OCI-M2 (cell line): ENCODE data around the gene ANKRD6.

Experiments
- DNase-seq: peaks from one replicate; lab custom pipeline; 2025; ENCODE audit not compliant: unreplicated experiment; lab: John Stamatoyannopoulos, UW

Gene ANKRD6

DNA sequence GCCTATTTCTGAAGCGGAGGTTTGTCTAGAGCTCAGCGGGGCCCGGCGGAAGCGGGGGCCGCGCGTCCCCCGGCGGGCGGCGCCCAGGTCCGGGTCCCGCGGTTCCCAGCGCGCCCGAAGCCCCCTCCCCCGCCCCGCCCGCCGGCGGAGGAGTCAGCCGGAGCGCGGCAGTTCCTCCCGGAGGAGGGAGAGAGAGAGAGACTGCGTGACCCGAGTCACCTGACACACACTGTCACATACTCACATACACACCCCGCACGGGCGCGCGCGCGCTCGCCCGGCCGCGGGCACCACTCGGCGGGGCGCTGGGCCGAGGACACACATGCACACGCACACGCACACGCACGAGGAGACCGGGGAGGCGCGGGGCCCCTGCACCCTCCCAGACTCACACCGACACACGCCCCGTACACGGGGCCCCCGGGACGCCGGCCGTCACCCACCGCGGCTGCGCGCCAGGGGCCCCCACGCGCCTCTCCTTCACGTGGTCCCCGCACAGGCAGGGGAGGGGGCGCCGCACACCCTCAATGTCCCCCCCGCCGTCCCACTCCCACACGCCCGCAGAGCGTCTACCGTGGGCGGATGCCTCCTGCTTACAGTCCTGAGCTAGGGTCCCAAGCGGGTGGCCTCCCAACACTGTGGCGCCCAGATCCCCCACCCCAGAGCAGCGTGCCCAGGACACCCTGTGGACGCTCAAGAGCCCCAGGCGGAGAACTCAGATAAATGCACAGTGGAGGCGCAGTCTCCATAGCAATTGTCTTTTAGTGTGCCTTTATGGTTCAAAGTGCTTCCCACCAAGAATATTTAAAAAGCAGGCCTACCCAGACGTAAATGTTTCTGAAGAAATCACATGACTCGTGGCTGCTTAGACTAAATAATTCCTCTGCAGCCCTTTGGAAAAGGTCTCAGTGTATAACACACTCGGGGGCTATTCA, 20.6 kb upstream of the ANKRD6 start, which contains the start of gene RRAGD:
RRAGD (minus strand) TSS at position 203 of the 935 bp plus-strand sequence. CDS start 280 bp downstream, outside the sequence.
- no peak for DNase-seq

DNA sequence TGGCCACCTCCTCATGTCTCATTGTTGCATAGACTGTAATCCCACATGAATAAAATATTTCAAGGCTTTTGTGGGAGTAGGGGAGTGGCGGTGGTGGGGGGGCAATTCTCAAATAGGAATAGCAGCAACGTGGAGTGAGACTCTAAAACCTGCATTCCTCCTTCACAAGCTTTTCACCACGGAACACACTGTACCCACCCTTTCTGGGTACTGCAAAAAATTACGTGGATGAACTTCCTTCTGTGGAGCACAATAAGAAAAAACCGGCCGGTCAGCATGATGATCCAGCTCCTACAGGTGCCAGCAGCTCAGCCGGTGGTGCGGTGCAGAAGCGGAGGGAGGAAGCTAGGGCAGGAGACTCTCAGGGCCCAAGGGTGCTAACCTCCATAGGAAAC, 19.9 kb upstream of the ANKRD6 start:
- DNase-seq: no peak

GRCh38 chr6:89414215-89414614, 18.7 kb upstream of the ANKRD6 start:
- no peak for DNase-seq

DNA sequence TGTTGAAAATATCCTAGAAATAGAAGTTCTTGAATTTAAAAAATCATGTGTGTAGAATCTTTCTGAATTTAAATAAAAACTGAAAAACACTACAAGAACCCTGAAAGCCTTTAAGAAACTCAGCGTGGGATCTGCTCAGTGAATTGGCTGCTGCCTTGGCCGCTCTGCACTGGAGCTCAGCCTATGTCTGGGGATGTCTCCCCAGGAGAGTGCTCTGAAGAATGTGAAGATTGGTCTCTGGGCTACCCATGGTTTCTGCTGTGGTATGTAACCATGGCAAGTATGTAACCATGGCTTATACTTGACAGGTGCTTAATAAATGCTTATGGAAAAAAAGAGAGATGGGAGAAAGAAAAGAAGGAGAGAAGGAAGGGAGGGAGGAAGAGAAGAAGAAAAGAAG, 17.8 kb upstream of the ANKRD6 start:
- no peak for DNase-seq

GRCh38 chr6:89416796-89417195, 16.2 kb upstream of the ANKRD6 start:
- no peak for DNase-seq

DNA sequence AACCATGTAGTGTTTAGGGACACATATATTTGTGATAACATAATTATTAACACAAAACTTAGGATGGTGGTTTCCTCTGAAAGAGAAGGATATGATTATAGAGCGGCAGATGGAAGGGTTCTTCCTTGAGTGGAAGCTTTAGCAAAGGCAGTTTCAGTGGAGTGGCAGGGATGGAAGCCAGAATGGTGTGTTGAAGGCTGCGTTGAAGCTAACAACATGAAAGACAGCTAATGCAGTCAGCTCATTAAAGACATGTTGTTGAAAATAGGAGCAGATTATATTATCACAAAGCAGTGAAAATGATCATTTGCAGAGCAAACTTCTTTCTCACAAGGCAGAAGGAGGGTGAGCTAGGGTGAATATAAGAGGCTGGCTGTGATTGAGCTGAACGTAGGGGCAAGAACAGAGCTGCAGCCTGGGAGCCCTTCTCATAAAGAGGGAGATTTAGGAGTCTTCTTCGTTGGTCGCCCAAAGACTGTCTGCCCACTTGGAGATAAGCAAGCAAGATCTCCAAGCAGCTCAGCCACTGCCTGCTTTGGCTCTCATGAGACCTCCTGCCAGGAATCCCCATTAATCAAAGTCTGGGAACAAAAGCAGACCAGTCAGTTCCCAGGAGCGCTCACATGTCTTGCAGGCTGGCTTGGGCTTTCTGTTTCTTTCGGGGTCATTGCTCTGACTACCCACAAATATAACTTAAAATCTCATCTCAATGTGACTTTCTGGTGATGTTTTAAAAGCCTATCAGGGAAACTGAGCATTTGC, 2.6 kb upstream of the ANKRD6 start:
- DNase-seq: no peak

DNA sequence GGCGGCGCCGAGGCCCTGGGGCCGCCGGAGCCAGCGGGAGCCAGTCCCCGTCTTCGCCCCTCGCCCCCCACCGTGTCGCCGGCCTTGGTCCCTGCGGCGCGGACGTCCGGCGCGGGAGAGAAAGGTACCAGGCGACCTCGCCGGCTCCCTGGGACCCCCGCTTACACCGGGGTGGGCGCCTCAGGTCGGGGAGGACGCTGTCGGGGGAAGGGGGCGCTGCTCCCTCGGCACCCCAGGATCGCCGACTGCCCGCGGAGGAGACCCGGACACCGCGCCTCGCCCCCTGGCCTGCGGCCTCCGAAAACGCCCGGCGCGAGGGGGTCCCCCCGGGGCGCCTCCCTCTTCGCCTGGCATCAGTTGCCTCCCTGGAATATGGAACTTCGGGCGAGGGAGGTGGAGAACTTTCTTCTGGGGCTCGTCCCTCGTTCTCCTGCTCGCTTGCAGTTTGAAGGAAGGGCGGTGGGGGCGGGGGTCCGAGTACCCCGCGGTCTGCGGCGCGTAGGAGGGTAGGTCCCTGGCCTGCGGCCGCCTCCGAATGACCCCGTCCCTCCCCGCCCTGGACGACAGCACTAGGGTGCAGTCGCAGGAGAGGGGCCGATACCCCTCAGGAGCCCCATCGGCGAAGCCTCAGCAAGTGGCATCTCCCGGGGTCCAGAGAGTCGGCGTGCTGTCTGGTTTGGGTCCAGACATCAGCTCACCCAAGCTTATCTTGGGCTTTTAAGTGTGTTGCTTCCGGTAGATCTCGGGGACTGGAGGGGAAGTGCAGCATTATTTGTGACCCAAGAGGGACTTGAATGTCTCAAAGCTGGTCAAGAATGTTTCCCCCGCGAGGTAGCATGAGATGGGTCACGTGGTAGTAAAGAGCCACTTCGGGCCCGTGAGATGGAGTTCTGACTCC, 549 bp downstream of the ANKRD6 start:
- no peak for DNase-seq

DNA sequence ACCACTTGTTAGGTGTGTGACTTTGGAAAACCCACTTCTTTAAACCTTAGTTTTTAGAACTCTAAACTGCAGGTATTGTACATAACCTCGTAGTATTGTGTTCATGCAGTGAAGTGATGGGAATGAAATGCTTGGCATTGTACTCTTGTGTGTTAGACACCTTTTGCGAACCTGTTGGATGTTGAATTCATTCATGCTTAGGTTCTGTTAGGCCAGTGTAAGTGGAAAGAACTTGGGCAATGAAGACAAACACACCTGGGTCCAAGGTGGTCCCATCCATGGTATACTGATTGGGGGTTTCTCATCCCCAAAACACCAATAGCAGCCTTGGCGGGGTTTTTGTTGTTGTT, 1.2 kb downstream of the ANKRD6 start:
- DNase-seq: no peak

GRCh38 chr6:89434954-89435353, 2.0 kb downstream of the ANKRD6 start:
- DNase-seq: no peak

- DNase-seq: no peak
Measured at GRCh38 chr6:89436226-89436625, 3.3 kb downstream of the ANKRD6 start.

GRCh38 chr6:89438248-89438647, 5.3 kb downstream of the ANKRD6 start:
- no peak for DNase-seq

DNA sequence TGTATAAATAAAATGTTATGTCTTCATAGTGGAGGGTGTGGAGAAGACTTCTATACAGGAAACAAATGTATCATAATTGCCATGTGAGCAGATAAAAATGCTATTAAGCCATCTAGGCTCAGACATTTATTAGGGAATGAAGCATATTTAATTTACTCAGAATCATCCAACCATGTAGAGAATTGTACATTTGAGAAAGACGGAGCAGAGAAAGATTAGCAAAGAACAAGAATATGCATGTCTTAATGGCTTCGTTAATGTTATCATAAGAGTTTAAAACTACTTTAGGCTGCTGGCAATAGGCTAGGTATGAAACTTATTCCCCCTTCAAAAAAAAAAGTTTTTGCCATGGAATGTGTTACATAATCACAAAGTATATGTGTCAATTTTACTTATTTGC, 6.1 kb downstream of the ANKRD6 start:
- no peak for DNase-seq

DNA sequence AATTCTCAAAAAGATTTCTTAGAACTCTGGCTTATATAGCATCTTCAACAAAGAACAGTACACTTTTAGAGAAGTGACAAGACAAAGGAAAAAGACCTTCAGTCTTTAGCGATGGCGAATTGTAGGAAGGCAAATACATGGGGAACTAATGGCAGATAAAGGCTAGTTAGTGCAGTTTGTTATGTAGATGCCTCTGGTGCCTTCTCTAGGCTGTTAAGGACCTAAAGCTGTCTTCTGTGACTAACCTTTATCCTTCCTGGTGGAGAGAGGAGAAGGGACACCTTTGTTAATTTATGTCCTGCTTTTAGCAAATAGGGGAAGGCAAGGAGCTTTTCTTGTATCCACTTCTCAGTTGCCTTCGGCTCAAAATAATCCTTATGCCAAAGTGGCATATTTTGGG, 7.2 kb downstream of the ANKRD6 start:
- no peak for DNase-seq

GRCh38 chr6:89443658-89444057, 10.7 kb downstream of the ANKRD6 start:
- no peak for DNase-seq

DNA sequence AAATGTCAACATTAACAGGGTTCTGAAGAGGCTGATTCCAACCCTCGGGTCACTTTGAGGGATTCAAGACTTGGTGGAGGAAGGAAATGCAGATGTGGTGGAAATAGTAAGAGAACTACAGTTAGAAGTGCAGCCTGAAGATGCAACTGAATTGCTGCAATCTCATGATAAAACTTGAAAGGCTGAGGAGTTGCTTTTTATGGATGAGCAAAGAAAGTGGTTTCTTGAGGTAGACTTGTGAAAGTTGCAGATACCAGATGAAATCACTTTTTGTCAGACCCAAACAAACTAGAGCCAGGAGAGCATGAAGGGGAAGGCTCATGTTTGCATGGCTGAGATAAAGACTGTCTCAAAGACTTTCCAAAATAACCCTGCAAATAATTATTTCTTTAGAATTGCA, 16.2 kb downstream of the ANKRD6 start:
- DNase-seq: no peak

GRCh38 chr6:89452281-89452680, 19.3 kb downstream of the ANKRD6 start:
- DNase-seq: no peak

DNA sequence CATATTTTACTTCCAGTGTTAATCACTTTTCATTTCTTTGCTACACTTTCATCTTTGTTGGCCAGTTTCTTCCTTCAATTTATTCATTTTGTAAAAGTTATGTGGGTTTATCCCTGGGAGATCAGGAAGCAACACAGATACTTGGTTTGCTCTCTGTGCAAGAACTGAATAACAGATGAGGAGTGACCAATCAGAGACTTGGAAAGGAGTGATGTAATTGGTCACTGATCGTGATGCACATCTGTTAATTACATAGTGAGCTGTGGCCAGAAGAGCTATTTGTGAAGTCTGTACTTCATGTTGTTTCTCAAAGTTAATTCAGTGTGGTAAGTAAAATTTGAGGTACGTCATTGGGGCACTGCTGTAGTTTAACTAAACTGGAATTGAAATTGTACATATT, 21.3 kb downstream of the ANKRD6 start:
- no peak for DNase-seq

DNA sequence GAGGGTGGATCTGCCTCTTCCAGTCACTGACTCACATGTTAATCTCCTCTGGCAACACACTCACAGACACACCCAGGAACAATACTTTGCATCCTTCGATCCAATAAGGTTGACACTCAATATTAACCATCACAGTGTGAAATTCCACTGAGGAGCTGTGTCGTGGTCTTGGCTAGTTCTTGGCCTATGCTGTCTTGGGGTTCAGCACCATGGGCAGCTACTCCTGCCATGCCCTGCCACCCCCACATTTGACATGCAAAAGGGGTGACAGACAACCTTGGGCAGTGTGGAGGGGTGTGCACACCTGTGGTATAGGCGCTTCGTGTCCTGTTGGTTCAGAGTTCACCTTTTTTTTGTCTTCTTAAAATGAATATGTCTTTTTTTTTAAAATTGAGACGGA, 25.8 kb downstream of the ANKRD6 start:
- DNase-seq: no peak

- no peak for DNase-seq
Measured at GRCh38 chr6:89459501-89459900, 26.5 kb downstream of the ANKRD6 start.

- no peak for DNase-seq
Measured at GRCh38 chr6:89460713-89461112, 27.8 kb downstream of the ANKRD6 start.

DNA sequence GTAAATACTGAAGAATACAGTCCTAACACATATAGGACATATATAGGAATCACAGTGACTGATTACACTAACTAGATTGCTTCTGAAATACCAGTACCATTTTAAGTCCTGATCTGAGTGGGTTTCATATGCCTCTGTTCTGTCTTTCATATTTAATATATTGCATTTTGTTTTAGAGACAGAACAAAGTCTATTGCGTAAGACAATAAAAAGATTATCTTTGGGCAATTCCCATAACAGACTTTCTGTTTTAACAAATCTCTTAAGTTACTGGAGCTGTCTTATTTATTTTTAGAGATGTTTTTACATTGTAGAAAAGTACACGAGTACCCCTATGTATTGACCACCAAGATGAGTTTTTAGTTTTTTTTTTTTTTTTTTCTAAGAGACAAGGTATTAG, 29.6 kb downstream of the ANKRD6 start:
- no peak for DNase-seq
